ENCODE measurements around the gene HEXIM2. TPM values are rescaled to one million over a fixed set of nuclear protein-coding genes. Genes with fewer than 3 reads are reported as not detected.
"Not testable (repeated sequence)": the region's sequence is repeated elsewhere in the genome, so short reads cannot be mapped to it uniquely, and the experiment has no call there.

HEXIM2 gene
- total and polyA plus RNA-seq, 3 donors from 2014 or later, result 35.9 to 76.8 (median 47.7) TPM

- no peaks in the 10 kb centered on the region for H3K36me3 ChIP-seq (ENCODE audit: low read depth, missing control alignments)
- H3K27me3 ChIP-seq, result no peaks in the 10 kb centered on the region
- intact Hi-C loops (cut with DNase I; ENCODE audit: low total_unique reads), result loop anchor here (10.0 kb wide), 1 partner anchor 346 kb away; no protein-coding TSS in a partner anchor
- TF ChIP-seq POLR2A (IDR thresholded peaks at IDR 0.05) (no peak), CTCF (IDR thresholded peaks at IDR 0.05) (no peak)
- H3K9me3 ChIP-seq, result no peaks in the 10 kb centered on the region
- 61 to 70% methylated on average over 10 to 19 of the region's 45 CpGs for WGBS, 2 donors
- peak overlapping the region in 1 of 2 donors; percentile 5 for H3K4me3 ChIP-seq
- no peak for DNase-seq
- peaks cover 9% of the 10 kb centered on the region for H3K4me1 ChIP-seq
- no peak overlapping the region for H3K27ac ChIP-seq
These were observed 40.6 kb upstream of the HEXIM2 start for GRCh38 chr17:45121055-45121454.

GRCh38 chr17:45123076-45123770 lies 38.5 kb upstream of the HEXIM2 start:
- Histone ChIP-seq H3K4me1 (peaks cover 25% of the 10 kb centered on the region), H3K36me3 (ENCODE audit: low read depth, missing control alignments) (no peaks in the 10 kb centered on the region), H3K27me3 (no peaks in the 10 kb centered on the region), H3K4me3 (no peak overlapping the region), H3K27ac (no peak overlapping the region), H3K9me3 (no peaks in the 10 kb centered on the region)
- WGBS, 2 donors, result 87 to 89% methylated on average over 6 of the region's 6 CpGs
- DNase-seq, result no peak
- intact Hi-C loops (cut with DNase I; ENCODE audit: low total_unique reads), result loop anchor here (10.0 kb wide), 1 partner anchor 348 kb away; no protein-coding TSS in a partner anchor
- no peak for TF ChIP-seq POLR2A (IDR thresholded peaks at IDR 0.05)
- no peak for TF ChIP-seq CTCF (IDR thresholded peaks at IDR 0.05)

- no peak for TF ChIP-seq POLR2A (IDR thresholded peaks at IDR 0.05)
- no peak for TF ChIP-seq CTCF (IDR thresholded peaks at IDR 0.05)
- intact Hi-C loops (cut with DNase I; ENCODE audit: low total_unique reads), result loop anchor here (10.0 kb wide), 1 partner anchor 349 kb away; no protein-coding TSS in a partner anchor
- peaks cover 34% of the 10 kb centered on the region for H3K4me1 ChIP-seq
- no peaks in the 10 kb centered on the region for H3K9me3 ChIP-seq
- no peak overlapping the region for H3K27ac ChIP-seq
- no peaks in the 10 kb centered on the region for H3K27me3 ChIP-seq
- no peak overlapping the region for H3K4me3 ChIP-seq
- no peaks in the 10 kb centered on the region for H3K36me3 ChIP-seq (ENCODE audit: low read depth, missing control alignments)
- WGBS, 2 donors, result 63 to 85% methylated on average over 8 to 15 of the region's 15 CpGs
- DNase-seq, result no peak
These were observed 37.5 kb upstream of the HEXIM2 start for GRCh38 chr17:45123930-45124796.

- peaks cover 40% of the 10 kb centered on the region for H3K4me1 ChIP-seq
- H3K9me3 ChIP-seq; H3K27me3 ChIP-seq; H3K27ac ChIP-seq; DNase-seq; H3K4me3 ChIP-seq; H3K36me3 ChIP-seq (ENCODE audit: low read depth, missing control alignments): not testable (repeated sequence)
- intact Hi-C loops (cut with DNase I; ENCODE audit: low total_unique reads), result loop anchor here (10.0 kb wide), 1 partner anchor 350 kb away; no protein-coding TSS in a partner anchor
- WGBS, 2 donors, result 60 to 74% methylated on average over 5 of the region's 5 CpGs
These were observed 36.9 kb upstream of the HEXIM2 start for GRCh38 chr17:45124797-45125122.

- no peak overlapping the region for H3K4me3 ChIP-seq
- H3K27ac ChIP-seq, result no peak overlapping the region
- H3K4me1 ChIP-seq, result peaks cover 45% of the 10 kb centered on the region
- DNase-seq, result no peak
- no peaks in the 10 kb centered on the region for H3K36me3 ChIP-seq (ENCODE audit: low read depth, missing control alignments)
- H3K27me3 ChIP-seq, result no peaks in the 10 kb centered on the region
- 92 to 96% methylated on average over 8 of the region's 8 CpGs for WGBS, 2 donors
- no peaks in the 10 kb centered on the region for H3K9me3 ChIP-seq
- no peak for TF ChIP-seq CTCF (IDR thresholded peaks at IDR 0.05)
- TF ChIP-seq POLR2A (IDR thresholded peaks at IDR 0.05), result no peak
- intact Hi-C loops (cut with DNase I; ENCODE audit: low total_unique reads), result loop anchor here (10.0 kb wide), 1 partner anchor 351 kb away; no protein-coding TSS in a partner anchor
These were observed 36.2 kb upstream of the HEXIM2 start for GRCh38 chr17:45125509-45125908.

All from testis (tissue), 3 donors.